HK-2 (cell line): ENCODE measurements around the gene PROSER3.

Experiments
- DNase-seq: peaks from one replicate; pipeline ENCODE4 v3.0.0-alpha.2; 2018; ENCODE audit not compliant: unreplicated experiment

The PROSER3 gene

GRCh38 chr19:35775298-35776101 is 17.5 kb downstream of the PROSER3 start, which contains the start of gene ARHGAP33:
TSS of gene ARHGAP33 (plus strand) at chr19:35775564. CDS start at chr19:35775659, 95 bp downstream.
- peak; percentile 98 for DNase-seq

- DNase-seq = no peak
Measured at GRCh38 chr19:35776102-35776788, 18.3 kb downstream of the PROSER3 start.

- no peak for DNase-seq
Measured at GRCh38 chr19:35777086-35777841, 19.3 kb downstream of the PROSER3 start.

GRCh38 chr19:35777961-35778360 is 20.0 kb downstream of the PROSER3 start:
- no peak for DNase-seq

GRCh38 chr19:35779033-35779432 is 21.1 kb downstream of the PROSER3 start:
- DNase-seq = no peak

GRCh38 chr19:35780058-35780457 is 22.1 kb downstream of the PROSER3 start:
- no peak for DNase-seq

- no peak for DNase-seq
Measured at GRCh38 chr19:35780717-35781116, 22.7 kb downstream of the PROSER3 start.

- DNase-seq = no peak
Measured at GRCh38 chr19:35781650-35782049, 23.7 kb downstream of the PROSER3 start.

GRCh38 chr19:35782589-35782988 is 24.6 kb downstream of the PROSER3 start:
- DNase-seq = no peak

- no peak for DNase-seq
Measured at GRCh38 chr19:35783469-35784434, 25.8 kb downstream of the PROSER3 start.

GRCh38 chr19:35784503-35785338 is 26.7 kb downstream of the PROSER3 start:
- DNase-seq = no peak

GRCh38 chr19:35785339-35785627 is 27.3 kb downstream of the PROSER3 start:
- no peak for DNase-seq

- no peak for DNase-seq
Measured at GRCh38 chr19:35786299-35787160, 28.6 kb downstream of the PROSER3 start.

- DNase-seq = no peak
Measured at GRCh38 chr19:35787227-35787799, 29.3 kb downstream of the PROSER3 start.

- no peak for DNase-seq
Measured at GRCh38 chr19:35788205-35788960, 30.4 kb downstream of the PROSER3 start.

- DNase-seq = no peak
Measured at GRCh38 chr19:35789195-35789977, 31.4 kb downstream of the PROSER3 start.
